Keratinocyte (primary cell): Measurements from ENCODE around the gene SYNJ2. TPM values are rescaled to one million over a fixed set of nuclear protein-coding genes. Genes with fewer than 3 reads are reported as not detected.
A peak's percentile ranks its signal among the peaks of the same experiment; 100 is the strongest.

ENCODE experiments used
- DNase-seq: peaks from one replicate; pipeline ENCODE4 v3.0.0-alpha.2; 2011; ENCODE audit warnings: low read depth, missing footprints, low spot score
- FAIRE-seq: peaks from 2 replicates; lab custom pipeline; 2011; peaks lifted over from hg19 to GRCh38; lab: Jason Lieb, UNC
- H2AFZ ChIP-seq: 2 replicates; pipeline ENCODE4 v1.6.0; 2012; ENCODE audit warnings: low read length, control low read depth, inconsistent platforms; ENCODE audit not compliant: control insufficient read depth
- H3K27ac ChIP-seq: 2 replicates; pipeline ENCODE4 v1.5.1; 2011; ENCODE audit warnings: low read length; ENCODE audit not compliant: control insufficient read depth, insufficient read depth
- H3K27me3 ChIP-seq: 3 replicates; pipeline ENCODE4 v1.6.0; 2011; ENCODE audit warnings: low read length; ENCODE audit not compliant: control insufficient read depth, insufficient read depth; ENCODE audit errors: extremely low read depth
- H3K36me3 ChIP-seq, 2 experiments: 2 replicates in 1 of 2; 3 replicates in 1 of 2; pipeline ENCODE4 v1.5.1; 2011; ENCODE audit warnings: low read length in 2 of 2, mild to moderate bottlenecking in 1 of 2; ENCODE audit not compliant: control insufficient read depth in 2 of 2, insufficient read depth in 2 of 2; ENCODE audit errors: extremely low read depth in 1 of 2
- H3K4me1 ChIP-seq: 3 replicates; pipeline ENCODE4 v1.5.1; 2011; ENCODE audit warnings: low read length; ENCODE audit not compliant: control insufficient read depth, insufficient read depth; ENCODE audit errors: extremely low read depth
- H3K4me2 ChIP-seq: 3 replicates; pipeline ENCODE4 v1.6.0; 2011; ENCODE audit warnings: low read depth, low read length; ENCODE audit not compliant: control insufficient read depth, insufficient read depth; ENCODE audit errors: extremely low read depth
- H3K4me3 ChIP-seq, 3 experiments: fragments of 200-600 bp in 1 of 3; sonication (generic) in 1 of 3; 2 replicates in 2 of 3; 3 replicates in 1 of 3; pipeline ENCODE4 v1.5.1; 2011 to 2016; ENCODE audit warnings: low read length in 3 of 3, mild to moderate bottlenecking in 3 of 3, control low read depth in 2 of 3, inconsistent platforms in 1 of 3, low read depth in 1 of 3, mixed read lengths in 1 of 3, mixed run types in 1 of 3, moderate library complexity in 1 of 3; ENCODE audit not compliant: control insufficient read depth in 2 of 3, insufficient read depth in 2 of 3; ENCODE audit errors: extremely low read depth in 1 of 3
- H3K79me2 ChIP-seq: 2 replicates; pipeline ENCODE4 v1.6.0; 2012; ENCODE audit warnings: low read length; ENCODE audit not compliant: control insufficient read depth, insufficient read depth
- H3K9ac ChIP-seq: 3 replicates; pipeline ENCODE4 v1.6.0; 2011; ENCODE audit warnings: low read length; ENCODE audit not compliant: control insufficient read depth, insufficient read depth; ENCODE audit errors: extremely low read depth
- H3K9me1 ChIP-seq: 3 replicates; pipeline ENCODE4 v1.6.0; 2011; ENCODE audit warnings: low read length; ENCODE audit not compliant: control insufficient read depth, insufficient read depth; ENCODE audit errors: extremely low read depth
- H3K9me3 ChIP-seq: 2 replicates; pipeline ENCODE4 v1.5.1; 2012; ENCODE audit warnings: low read depth, low read length; ENCODE audit not compliant: control insufficient read depth
- H4K20me1 ChIP-seq: 3 replicates; pipeline ENCODE4 v1.6.0; 2011; ENCODE audit warnings: low read length; ENCODE audit not compliant: control insufficient read depth, insufficient read depth; ENCODE audit errors: extremely low read depth
- CTCF ChIP-seq, 3 experiments: IDR thresholded peaks in 1 of 3; conservative IDR thresholded peaks in 1 of 3; optimal IDR thresholded peaks in 1 of 3; 2 replicates in 2 of 3; 3 replicates in 1 of 3; pipeline versions ENCODE3 to v1.5.1; 2011; ENCODE audit warnings: low read length in 3 of 3, mild to moderate bottlenecking in 3 of 3, moderate library complexity in 2 of 3, control low read depth in 1 of 3, inconsistent platforms in 1 of 3; ENCODE audit not compliant: insufficient read depth in 2 of 3; ENCODE audit errors: extremely low read depth in 1 of 3
- EZH2 ChIP-seq: IDR thresholded peaks from one replicate; pipeline ENCODE4 v1.6.1; 2012; ENCODE audit warnings: inconsistent platforms, mild to moderate bottlenecking, low read length, moderate library complexity
- dilution Hi-C: fragments of 300-500 bp; cut with MboI; formaldehyde crosslinking; loops from one replicate; pipeline ENCODE4 v1.7.0; 2020; ENCODE audit warnings: low sequenced_read_pairs; ENCODE audit not compliant: extremely low pct_ligation_motif_present
- polyA plus RNA-seq, 5 experiments: library from polyadenylated mRNA; depleted of rRNA in 3 of 5; stranded (reverse) in 3 of 5; stranded (forward) in 1 of 5; unstranded in 1 of 5; fragments of >200 nt; gene quantifications; 1 replicate in 1 of 5; 2 replicates in 3 of 5; 3 replicates in 1 of 5; pipeline versions ENCODE4 v1.2.1 to v1.2.3, GENCODE V29; 2011 to 2012; ENCODE audit warnings: missing spikeins in 2 of 5, low read depth in 1 of 5, low replicate concordance in 1 of 5

Gene SYNJ2
- polyA plus RNA-seq, 1 donor (not counting 4 experiments of a cell fraction or from before 2014, with no cell fraction given), result 8.6 TPM

GRCh38 chr6:157961153-157961831, 20.4 kb upstream of the SYNJ2 start:
- no peak overlapping the region for H3K27ac ChIP-seq
- no peak overlapping the region for H3K4me2 ChIP-seq
- no peak overlapping the region for H3K9ac ChIP-seq
- FAIRE-seq (peak; percentile 66), DNase-seq (no peak)
- no peaks in the 10 kb centered on the region for H3K27me3 ChIP-seq
- H3K9me3 ChIP-seq, result no peaks in the 10 kb centered on the region
- no peak overlapping the region for H2AFZ ChIP-seq
- dilution Hi-C loops, result no loop called here
- no peaks in the 10 kb centered on the region for H3K4me1 ChIP-seq
- no peaks in the 10 kb centered on the region for H4K20me1 ChIP-seq
- no peaks in the 10 kb centered on the region for H3K36me3 ChIP-seq
- TF ChIP-seq EZH2, result no peak
- no peak for TF ChIP-seq CTCF (optimal IDR thresholded peaks at IDR 0.05 in 1 of 3, IDR thresholded peaks at IDR 0.05 in 1 of 3, conservative IDR thresholded peaks at IDR 0.05 in 1 of 3; ENCODE audit: extremely low read depth in 1 of 3, insufficient read depth in 2 of 3, low read length in 3 of 3)
- H3K79me2 ChIP-seq, result no peaks in the 10 kb centered on the region
- H3K4me3 ChIP-seq, result no peak overlapping the region
- no peaks in the 10 kb centered on the region for H3K9me1 ChIP-seq

GRCh38 chr6:157961832-157962575, 19.7 kb upstream of the SYNJ2 start:
- Histone ChIP-seq H3K4me2 (no peak overlapping the region), H3K27ac (no peak overlapping the region), H2AFZ (no peak overlapping the region), H3K4me1 (no peaks in the 10 kb centered on the region), H4K20me1 (no peaks in the 10 kb centered on the region), H3K9me3 (no peaks in the 10 kb centered on the region), H3K9me1 (no peaks in the 10 kb centered on the region), H3K4me3 (no peak overlapping the region), H3K79me2 (no peaks in the 10 kb centered on the region), H3K36me3 (no peaks in the 10 kb centered on the region), H3K9ac (no peak overlapping the region), H3K27me3 (no peaks in the 10 kb centered on the region)
- TF ChIP-seq CTCF (optimal IDR thresholded peaks at IDR 0.05 in 1 of 3, IDR thresholded peaks at IDR 0.05 in 1 of 3, conservative IDR thresholded peaks at IDR 0.05 in 1 of 3; ENCODE audit: extremely low read depth in 1 of 3, insufficient read depth in 2 of 3, low read length in 3 of 3) (no peak), EZH2 (no peak)
- DNase-seq (no peak), FAIRE-seq (no peak)
- dilution Hi-C loops, result no loop called here
